Thyroid gland (tissue), 4 donors: ENCODE results near the gene ATE1. TPM values are rescaled to one million over a fixed set of nuclear protein-coding genes. Genes with fewer than 3 reads are reported as not detected.

Experiments
- DNase-seq, 2 donors: peaks; one replicate each; pipeline ENCODE4 v3.0.0-alpha.2; 2019
- H3K27ac ChIP-seq, 3 donors: fragments of 200-600 bp; sonication (generic); 1 replicate in 2 of 3; 2 replicates in 1 of 3; pipeline ENCODE4 v1.5.1; 2016 to 2019; ENCODE audit warnings: mild to moderate bottlenecking in 1 of 3, moderate library complexity in 1 of 3
- H3K27me3 ChIP-seq: fragments of 200-600 bp; sonication (generic); one replicate; pipeline ENCODE4 v1.5.1; 2019
- H3K36me3 ChIP-seq, 2 donors: fragments of 200-600 bp; sonication (generic); one replicate each; pipeline ENCODE4 v1.5.1; 2016 to 2019
- H3K4me1 ChIP-seq, 2 donors: fragments of 200-600 bp; sonication (generic); one replicate each; pipeline ENCODE4 v1.5.1; 2017 to 2019
- H3K4me3 ChIP-seq, 3 donors: fragments of 200-600 bp; sonication (generic); replicated peaks in 1 of 3; 1 replicate in 2 of 3; 2 replicates in 1 of 3; pipeline ENCODE4 v1.5.1; 2016; ENCODE audit warnings: mild to moderate bottlenecking in 1 of 3
- H3K9me3 ChIP-seq: fragments of 200-600 bp; sonication (generic); one replicate; pipeline ENCODE4 v1.5.1; 2017
- CTCF ChIP-seq, 6 experiments: fragments of 200-600 bp in 3 of 6; fragments of 450-650 bp in 3 of 6; sonication (generic) in 3 of 6; IDR thresholded peaks; one replicate each; pipeline ENCODE4 v1.5.1; 2016 to 2019; ENCODE audit warnings: antibody characterized with exemption in 6 of 6, mild to moderate bottlenecking in 2 of 6, inconsistent platforms in 1 of 6, moderate library complexity in 1 of 6
- POLR2A ChIP-seq, 2 donors: fragments of 450-650 bp; IDR thresholded peaks; one replicate each; pipeline ENCODE4 v1.6.1; 2017; ENCODE audit warnings: antibody characterized with exemption in 2 of 2, mild to moderate bottlenecking in 2 of 2, moderate library complexity in 1 of 2
- WGBS, 2 donors: methylation state at CpG; one replicate each; pipeline ENCODE4 v1.1.5; 2017; 5-methylcytosine and 5-hydroxymethylcytosine counted together
- intact Hi-C: fragments of 100-400 bp; cut with DNase I; formaldehyde crosslinking; loops from one replicate; pipeline ENCODE4 v1.15.1; 2023
- total RNA-seq, 4 donors: library from RNA; depleted of rRNA; stranded (reverse); fragments of >200 nt; gene quantifications; one replicate each; pipeline ENCODE4 v1.2.3, GENCODE V29; 2016

ATE1 gene
- total RNA-seq, 4 donors from 2014 or later: 47.3 to 66.0 (median 58.0) TPM

- TF ChIP-seq POLR2A (IDR thresholded peaks at IDR 0.05) (no peak), CTCF (IDR thresholded peaks at IDR 0.05) (no peak)
- Histone ChIP-seq H3K4me1 (no peaks in the 10 kb centered on the region), H3K9me3 (no peaks in the 10 kb centered on the region), H3K4me3 (no peak overlapping the region), H3K27ac (no peak overlapping the region), H3K36me3 (peaks cover 0 to 7% of the 10 kb centered on the region in 2 donors), H3K27me3 (no peaks in the 10 kb centered on the region)
- intact Hi-C loops: no loop called here
- no peak for DNase-seq
- WGBS, 2 donors: 92 to 96% methylated on average over 3 of the region's 3 CpGs
These were observed 180.6 kb downstream of the ATE1 start for GRCh38 chr10:121747163-121747775.

GRCh38 chr10:121741248-121741792 is 186.5 kb downstream of the ATE1 start:
- intact Hi-C loops: no loop called here
- Histone ChIP-seq H3K4me1 (no peaks in the 10 kb centered on the region), H3K4me3 (no peak overlapping the region), H3K27me3 (no peaks in the 10 kb centered on the region), H3K27ac (no peak overlapping the region), H3K9me3 (no peaks in the 10 kb centered on the region), H3K36me3 (peaks cover 0 to 7% of the 10 kb centered on the region in 2 donors)
- TF ChIP-seq POLR2A (IDR thresholded peaks at IDR 0.05) (no peak), CTCF (IDR thresholded peaks at IDR 0.05) (no peak)
- DNase-seq: no peak
- WGBS, 2 donors: 0% methylated on average over 1 of the region's 1 CpG

GRCh38 chr10:121740069-121740468 is 187.8 kb downstream of the ATE1 start:
- Histone ChIP-seq H3K27me3 (no peaks in the 10 kb centered on the region), H3K27ac (no peak overlapping the region), H3K4me3 (no peak overlapping the region), H3K36me3 (peaks cover 0 to 7% of the 10 kb centered on the region in 2 donors), H3K4me1 (no peaks in the 10 kb centered on the region), H3K9me3 (no peaks in the 10 kb centered on the region)
- WGBS, 2 donors: 86 to 89% methylated on average over 2 of the region's 2 CpGs
- DNase-seq: no peak
- intact Hi-C loops: no loop called here
- TF ChIP-seq POLR2A (IDR thresholded peaks at IDR 0.05) (no peak), CTCF (IDR thresholded peaks at IDR 0.05) (no peak)

DNA sequence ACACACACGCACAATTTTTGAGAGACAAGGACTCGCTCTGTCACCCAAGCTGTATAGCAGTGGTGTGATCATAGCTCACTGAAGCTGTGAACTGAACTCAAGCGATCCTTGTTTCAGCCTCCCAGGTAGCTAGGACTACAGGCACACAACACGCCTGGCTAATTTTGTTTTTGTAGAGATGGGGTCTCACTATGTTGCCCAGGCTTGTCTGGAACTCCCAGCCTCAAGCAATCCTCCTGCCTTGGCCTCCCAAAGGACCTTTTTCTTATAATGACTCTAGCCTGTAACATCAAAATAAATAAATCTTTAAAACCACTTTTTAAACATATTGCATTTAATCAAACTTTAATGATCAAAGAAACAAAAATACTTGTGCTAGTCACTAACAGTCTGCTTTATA is 188.7 kb downstream of the ATE1 start:
- Histone ChIP-seq H3K36me3 (peaks cover 0 to 7% of the 10 kb centered on the region in 2 donors), H3K27me3 (no peaks in the 10 kb centered on the region), H3K4me1 (no peaks in the 10 kb centered on the region), H3K9me3 (no peaks in the 10 kb centered on the region), H3K27ac (no peak overlapping the region), H3K4me3 (no peak overlapping the region)
- WGBS, 2 donors: 95 to 96% methylated on average over 4 of the region's 4 CpGs
- no peak for DNase-seq
- TF ChIP-seq CTCF (IDR thresholded peaks at IDR 0.05) (no peak), POLR2A (IDR thresholded peaks at IDR 0.05) (no peak)
- intact Hi-C loops: loop anchor here (5.0 to 10.0 kb wide), 2 partner anchors 124 to 797 kb away; no protein-coding TSS in a partner anchor
